ENCODE results near the gene TTC29. TPM values are rescaled to one million over a fixed set of nuclear protein-coding genes. Genes with fewer than 3 reads are reported as not detected.

TTC29 gene
- total RNA-seq, 4 donors from 2014 or later = not detected

GRCh38 chr4:146661367-146661766, 284.3 kb downstream of the TTC29 start:
- H3K36me3 ChIP-seq = no peaks in the 10 kb centered on the region
- H3K9me3 ChIP-seq = no peaks in the 10 kb centered on the region
- H3K4me1 ChIP-seq = no peaks in the 10 kb centered on the region
- 32 to 41% methylated on average over 4 of the region's 4 CpGs for WGBS, 2 donors (ENCODE audit: low coverage in 1 of 2)
- H3K4me3 ChIP-seq = no peak overlapping the region
- TF ChIP-seq EP300 (IDR thresholded peaks at IDR 0.05) = no peak
- no peak for TF ChIP-seq POLR2A (IDR thresholded peaks at IDR 0.05)
- TF ChIP-seq POLR2AphosphoS5 (IDR thresholded peaks at IDR 0.05) = no peak
- TF ChIP-seq CTCF (IDR thresholded peaks at IDR 0.05) = no peak
- no peak overlapping the region for H3K27ac ChIP-seq
- ATAC-seq = no peak
- H3K27me3 ChIP-seq = peaks cover 7% of the 10 kb centered on the region
